Liver (tissue), 9 donors: ENCODE data around the gene CELF4. TPM values are rescaled to one million over a fixed set of nuclear protein-coding genes. Genes with fewer than 3 reads are reported as not detected.

Experiments
- DNase-seq: peaks from one replicate; pipeline ENCODE4 v3.0.0-alpha.2; 2017; ENCODE audit warnings: low spot score
- H3K27ac ChIP-seq, 2 donors: one replicate each; pipeline ENCODE4 v1.7.0; 2013; ENCODE audit warnings: inconsistent platforms in 2 of 2, low read length in 2 of 2, control low read depth in 1 of 2, low read depth in 1 of 2, mild to moderate bottlenecking in 1 of 2
- H3K27me3 ChIP-seq, 4 donors: one replicate each; pipeline versions ENCODE4 v1.6.1 to v1.7.0; 2013; ENCODE audit warnings: low read length in 3 of 4, inconsistent platforms in 1 of 4, mild to moderate bottlenecking in 1 of 4, moderate library complexity in 1 of 4; ENCODE audit not compliant: control insufficient read depth in 4 of 4, insufficient read depth in 4 of 4
- H3K36me3 ChIP-seq, 4 donors: one replicate each; pipeline versions ENCODE4 v1.6.1 to v1.7.0; 2013; ENCODE audit warnings: low read length in 3 of 4, mild to moderate bottlenecking in 3 of 4, low read depth in 1 of 4, moderate library complexity in 1 of 4; ENCODE audit not compliant: control insufficient read depth in 4 of 4, insufficient read depth in 3 of 4
- H3K4me1 ChIP-seq, 4 donors: one replicate each; pipeline versions ENCODE4 v1.6.1 to v1.7.0; 2013; ENCODE audit warnings: low read length in 3 of 4, mild to moderate bottlenecking in 3 of 4, moderate library complexity in 1 of 4; ENCODE audit not compliant: control insufficient read depth in 4 of 4, insufficient read depth in 4 of 4
- H3K4me3 ChIP-seq, 3 donors: one replicate each; pipeline versions ENCODE4 v1.6.1 to v1.7.0; 2013; ENCODE audit warnings: low read length in 3 of 3, control low read depth in 1 of 3, low read depth in 1 of 3, mild to moderate bottlenecking in 1 of 3
- H3K9ac ChIP-seq, 2 donors: one replicate each; pipeline ENCODE4 v1.7.0; 2013; ENCODE audit warnings: low read length in 2 of 2, mild to moderate bottlenecking in 2 of 2, moderate library complexity in 2 of 2, control low read depth in 1 of 2, low read depth in 1 of 2
- H3K9me3 ChIP-seq, 4 donors: one replicate each; pipeline versions ENCODE4 v1.6.1 to v1.7.0; 2013; ENCODE audit warnings: low read length in 3 of 4; ENCODE audit not compliant: control insufficient read depth in 4 of 4
- ATF3 ChIP-seq: IDR thresholded peaks from 2 replicates; pipeline ENCODE4 v1.6.1; 2016; ENCODE audit warnings: antibody characterized with exemption
- CTCF ChIP-seq: fragments of 150-350 bp; IDR thresholded peaks from 2 replicates; pipeline ENCODE4 v1.5.1; 2017; ENCODE audit warnings: improper control_type of control experiment, low read depth, low read length; ENCODE audit not compliant: missing input control
- EGR1 ChIP-seq, 2 donors: IDR thresholded peaks; 2 replicates each; pipeline ENCODE4 v1.6.1; 2016 to 2018; ENCODE audit warnings: antibody characterized with exemption in 2 of 2, low read depth in 2 of 2
- FOXA1 ChIP-seq: IDR thresholded peaks from 2 replicates; pipeline ENCODE4 v1.6.1; 2016; ENCODE audit warnings: antibody characterized with exemption
- GABPA ChIP-seq, 2 donors: IDR thresholded peaks in 1 of 2; conservative IDR thresholded peaks in 1 of 2; 2 replicates each; pipeline ENCODE4 v1.6.1; 2016; ENCODE audit warnings: antibody characterized with exemption in 2 of 2, mild to moderate bottlenecking in 1 of 2, moderate library complexity in 1 of 2
- HNF4A ChIP-seq, 2 donors: conservative IDR thresholded peaks; 2 replicates each; pipeline ENCODE4 v1.6.1; 2016; ENCODE audit warnings: antibody characterized with exemption in 2 of 2, mild to moderate bottlenecking in 2 of 2
- JUND ChIP-seq, 2 donors: IDR thresholded peaks; 2 replicates each; pipeline ENCODE4 v1.6.1; 2016; ENCODE audit warnings: antibody characterized with exemption in 2 of 2
- MAX ChIP-seq: IDR thresholded peaks from 2 replicates; pipeline ENCODE4 v1.6.1; 2016; ENCODE audit warnings: antibody characterized with exemption
- NR2F2 ChIP-seq: IDR thresholded peaks from 2 replicates; pipeline ENCODE4 v1.6.1; 2016; ENCODE audit warnings: antibody characterized with exemption
- RAD21 ChIP-seq, 2 donors: IDR thresholded peaks; 2 replicates each; pipeline ENCODE4 v1.6.1; 2016; ENCODE audit warnings: antibody characterized with exemption in 2 of 2, mild to moderate bottlenecking in 2 of 2
- REST ChIP-seq: IDR thresholded peaks from 2 replicates; pipeline ENCODE4 v1.6.1; 2016; ENCODE audit warnings: antibody characterized with exemption, mild to moderate bottlenecking
- RXRA ChIP-seq, 2 donors: IDR thresholded peaks; 2 replicates each; pipeline ENCODE4 v1.6.1; 2017 to 2018; ENCODE audit warnings: antibody characterized with exemption in 2 of 2, mild to moderate bottlenecking in 1 of 2
- SP1 ChIP-seq: IDR thresholded peaks from 2 replicates; pipeline ENCODE4 v1.6.1; 2018; ENCODE audit warnings: antibody characterized with exemption, mild to moderate bottlenecking
- TAF1 ChIP-seq: conservative IDR thresholded peaks from 2 replicates; pipeline ENCODE4 v1.6.1; 2016; ENCODE audit warnings: antibody characterized with exemption, mild to moderate bottlenecking
- YY1 ChIP-seq: IDR thresholded peaks from 2 replicates; pipeline ENCODE4 v1.6.1; 2016; ENCODE audit warnings: antibody characterized with exemption, mild to moderate bottlenecking
- ZBTB33 ChIP-seq: IDR thresholded peaks from 2 replicates; pipeline ENCODE4 v1.6.1; 2016; ENCODE audit warnings: antibody characterized with exemption
- WGBS: extraction: QIAGEN DNeasy Blood & Tissue Kit; methylation state at CpG from one replicate; pipeline ENCODE4 v1.1.7; 2013; 5-methylcytosine and 5-hydroxymethylcytosine counted together
- polyA plus RNA-seq, 2 donors: library from polyadenylated mRNA; stranded (reverse) in 1 of 2; unstranded in 1 of 2; fragments of 200-250 nt in 1 of 2; fragments of >200 nt in 1 of 2; fragmentation: Nextera tagmentation in 1 of 2; extraction: Ambion mirVana in 1 of 2; gene quantifications; one replicate each; pipeline versions ENCODE4 v1.2.1 to v1.2.3, GENCODE V29; 2013 to 2015
- total RNA-seq, 2 donors: library from RNA; depleted of rRNA; stranded (reverse); fragments of >200 nt; gene quantifications; one replicate each; pipeline ENCODE4 v1.2.3, GENCODE V29; 2014
- donor health status: healthy.
- donor health status: healthy.
- donor health status: healthy.
- donor health status: healthy.
- donor health status: healthy.

CELF4 gene
- total and polyA plus RNA-seq, 4 donors: 0.08 to 0.28 (median 0.21) TPM; not detected in 1

GRCh38 chr18:37272841-37273240, 292.8 kb downstream of the CELF4 start:
- Histone ChIP-seq H3K36me3 (no peaks in the 10 kb centered on the region), H3K4me1 (peaks cover 0 to 3% (median 0%) of the 10 kb centered on the region in 4 donors), H3K4me3 (no peak overlapping the region), H3K9ac (no peak overlapping the region), H3K9me3 (no peaks in the 10 kb centered on the region), H3K27me3 (peaks cover 0 to 9% (median 0%) of the 10 kb centered on the region in 4 donors), H3K27ac (no peak overlapping the region)
- DNase-seq: no peak
- TF ChIP-seq TAF1: no peak
- no peak for TF ChIP-seq YY1
- no peak for TF ChIP-seq JUND (IDR thresholded peaks at IDR 0.05)
- TF ChIP-seq ATF3: no peak
- no peak for TF ChIP-seq RXRA (IDR thresholded peaks at IDR 0.05)
- no peak for TF ChIP-seq FOXA1
- WGBS: 77% methylated on average over 16 of the region's 16 CpGs

- no peak for DNase-seq
- Histone ChIP-seq H3K9ac (no peak overlapping the region), H3K4me3 (no peak overlapping the region), H3K27me3 (peaks cover 0 to 9% (median 0%) of the 10 kb centered on the region in 4 donors), H3K27ac (no peak overlapping the region), H3K9me3 (no peaks in the 10 kb centered on the region), H3K36me3 (no peaks in the 10 kb centered on the region), H3K4me1 (peaks cover 0 to 3% (median 0%) of the 10 kb centered on the region in 4 donors)
- no peak for TF ChIP-seq RAD21 (IDR thresholded peaks at IDR 0.05)
- no peak for TF ChIP-seq GABPA (IDR thresholded peaks at IDR 0.05 in 1 of 2, conservative IDR thresholded peaks at IDR 0.05 in 1 of 2)
- no peak for TF ChIP-seq ATF3
- no peak for TF ChIP-seq NR2F2
- TF ChIP-seq CTCF: no peak
- TF ChIP-seq ZBTB33: no peak
- no peak for TF ChIP-seq REST
- no peak for TF ChIP-seq EGR1 (IDR thresholded peaks at IDR 0.05; ENCODE audit: low read depth in 2 of 2)
- TF ChIP-seq MAX: no peak
- no peak for TF ChIP-seq JUND (IDR thresholded peaks at IDR 0.05)
- TF ChIP-seq FOXA1: no peak
- TF ChIP-seq HNF4A (conservative IDR thresholded peaks at IDR 0.05): no peak
- TF ChIP-seq SP1: no peak
- no peak for TF ChIP-seq YY1
- WGBS: 57% methylated on average over 2 of the region's 2 CpGs
These were observed 293.4 kb downstream of the CELF4 start for GRCh38 chr18:37272226-37272625.
